K562 (cell line): ENCODE results near the gene KLK15. TPM values are rescaled to one million over a fixed set of nuclear protein-coding genes. Genes with fewer than 3 reads are reported as not detected.
A peak's percentile ranks its signal among the peaks of the same experiment; 100 is the strongest.

Experiments used
- ARNT ChIP-seq, 2 experiments: fragments of 450-650 bp; IDR thresholded peaks; 2 replicates each; pipeline ENCODE4 v1.6.1; 2016; ENCODE audit warnings: mild to moderate bottlenecking in 1 of 2
- CHD2 ChIP-seq: IDR thresholded peaks from 2 replicates; pipeline ENCODE4 v1.6.1; 2011; ENCODE audit warnings: low read depth, low read length
- ESRRA ChIP-seq: fragments of 450-650 bp; IDR thresholded peaks from 2 replicates; pipeline ENCODE4 v1.6.1; 2014; ENCODE audit warnings: low read depth, mild to moderate bottlenecking, moderate library complexity, borderline replicate concordance
- ESRRB ChIP-seq: fragments of 250-450 bp; sonication (Bioruptor Pico); IDR thresholded peaks from 2 replicates; pipeline ENCODE4 v1.5.0; 2020; ENCODE audit warnings: mild to moderate bottlenecking, moderate library complexity, borderline replicate concordance
- HDGF ChIP-seq: fragments of 450-650 bp; IDR thresholded peaks from 2 replicates; pipeline ENCODE4 v1.6.1; 2016
- ILF3 ChIP-seq: fragments of 450-650 bp; IDR thresholded peaks from 2 replicates; pipeline ENCODE4 v1.6.1; 2018; ENCODE audit warnings: antibody characterized with exemption, mild to moderate bottlenecking, moderate library complexity, borderline replicate concordance
- MCM2 ChIP-seq: fragments of 450-650 bp; IDR thresholded peaks from 2 replicates; pipeline ENCODE4 v1.6.1; 2017; ENCODE audit warnings: low read depth, mild to moderate bottlenecking
- NFIX ChIP-seq: fragments of 250-450 bp; sonication (Bioruptor Pico); IDR thresholded peaks from 2 replicates; pipeline ENCODE4 v1.4.0; 2020; ENCODE audit warnings: low read depth, mild to moderate bottlenecking, moderate library complexity
- OTX1 ChIP-seq: fragments of 450-650 bp; formaldehyde crosslinking; IDR thresholded peaks from 2 replicates; pipeline ENCODE4 v1.4.0; 2022; ENCODE audit warnings: mild to moderate bottlenecking
- RCOR1 ChIP-seq, 2 experiments: IDR thresholded peaks; 2 replicates each; pipeline ENCODE4 v1.6.1; 2012; ENCODE audit warnings: low read depth in 2 of 2, low read length in 2 of 2, borderline replicate concordance in 1 of 2, improper control_type of control experiment in 1 of 2
- SIN3A ChIP-seq, 2 experiments: fragments of 150-350 bp in 1 of 2; IDR thresholded peaks; 2 replicates each; pipeline ENCODE4 v1.6.1; 2011 to 2016; ENCODE audit warnings: borderline replicate concordance in 2 of 2, low read depth in 2 of 2, low read length in 2 of 2, mild to moderate bottlenecking in 2 of 2, moderate library complexity in 2 of 2; ENCODE audit not compliant: control insufficient read depth in 1 of 2
- SMARCA5 ChIP-seq: fragments of 450-650 bp; IDR thresholded peaks from 2 replicates; pipeline ENCODE4 v1.6.1; 2016
- SNIP1 ChIP-seq: fragments of 450-650 bp; IDR thresholded peaks from 2 replicates; pipeline ENCODE4 v1.7.1; 2017; ENCODE audit warnings: low read depth, mild to moderate bottlenecking
- THRB ChIP-seq: fragments of 450-650 bp; formaldehyde crosslinking; conservative IDR thresholded peaks from 2 replicates; pipeline ENCODE4 v1.4.0; 2022; ENCODE audit warnings: mild to moderate bottlenecking, missing genetic modification characterization
- U2AF1 ChIP-seq: fragments of 200-400 bp; formaldehyde crosslinking; optimal IDR thresholded peaks from 2 replicates; pipeline ENCODE3; 2017; ENCODE audit warnings: mild to moderate bottlenecking, low read depth, low read length, moderate library complexity
- ZBTB12 ChIP-seq: fragments of 250-450 bp; sonication (Bioruptor Pico); IDR thresholded peaks from 2 replicates; pipeline ENCODE4 v1.4.0; 2020
- ZEB2 ChIP-seq: fragments of 450-650 bp; IDR thresholded peaks from 2 replicates; pipeline ENCODE4 v1.6.1; 2016
- ZFP36 ChIP-seq: fragments of 150-350 bp; IDR thresholded peaks from 2 replicates; pipeline ENCODE4 v1.6.1; 2018; ENCODE audit warnings: low read length, low read depth; ENCODE audit not compliant: partially characterized antibody
- ZNF165 ChIP-seq: fragments of 250-450 bp; sonication (Bioruptor Pico); IDR thresholded peaks from 2 replicates; pipeline ENCODE4 v1.4.0; 2020; ENCODE audit warnings: borderline replicate concordance
- ZNF175 ChIP-seq: fragments of 200-800 bp; sonication (Bioruptor generic); IDR thresholded peaks from 2 replicates; pipeline ENCODE4 v1.6.1; 2016; ENCODE audit warnings: low read depth, mild to moderate bottlenecking, missing genetic modification characterization, missing compliant biosample characterization
- ZNF197 ChIP-seq: fragments of 200-800 bp; sonication (Bioruptor generic); IDR thresholded peaks from 2 replicates; pipeline ENCODE4 v1.6.1; 2016; ENCODE audit warnings: low read depth, missing genetic modification characterization, missing compliant biosample characterization
- ZNF253 ChIP-seq: fragments of 250-450 bp; sonication (Bioruptor Pico); conservative IDR thresholded peaks from 2 replicates; pipeline ENCODE4 v1.6.1; 2021; ENCODE audit warnings: mild to moderate bottlenecking
- ZNF316 ChIP-seq: fragments of 450-650 bp; IDR thresholded peaks from 2 replicates; pipeline ENCODE4 v1.6.1; 2016
- ZNF830 ChIP-seq: fragments of 250-450 bp; sonication (Bioruptor Pico); IDR thresholded peaks from 2 replicates; pipeline ENCODE4 v1.5.0; 2021; ENCODE audit warnings: mild to moderate bottlenecking
- polyA plus RNA-seq, 8 experiments: library from polyadenylated mRNA; depleted of rRNA in 4 of 8; stranded (reverse) in 5 of 8; unstranded in 3 of 8; fragments of >200 nt; fragmentation: Nextera tagmentation in 2 of 8; fragmentation: Illumina TruSeq in 1 of 8; extraction: Ambion mirVana in 2 of 8; extraction: Trizol in 1 of 8; gene quantifications; 2 replicates each; pipeline versions ENCODE4 v1.2.1 to v1.2.3, GENCODE V29; 2011 to 2014; ENCODE audit warnings: inconsistent platforms in 1 of 8, missing spikeins in 1 of 8
- total RNA-seq, 7 experiments: library from RNA; depleted of rRNA in 6 of 7; stranded (reverse); fragments of >200 nt in 6 of 7; fragmentation: Illumina TruSeq in 2 of 7; extraction: Trizol in 2 of 7; gene quantifications; 2 replicates each; pipeline versions ENCODE4 v1.2.1 to v1.2.3, GENCODE V29; 2011 to 2021; ENCODE audit warnings: low replicate concordance in 1 of 7
- TF ChIP-seq, protein P1 (sequence below): sonication (generic); formaldehyde crosslinking; IDR thresholded peaks from 2 replicates; pipeline ENCODE4 v1.8.0; 2022; ENCODE audit warnings: mild to moderate bottlenecking, low read depth, missing genetic modification reagents
- TF ChIP-seq, protein P2 (sequence below), 2 experiments: fragments of 250-450 bp in 1 of 2; fragments of 450-650 bp in 1 of 2; sonication (Bioruptor Pico) in 1 of 2; IDR thresholded peaks; 2 replicates each; pipeline versions ENCODE4 v1.6.1 to v1.8.0; 2016 to 2021; ENCODE audit warnings: mild to moderate bottlenecking in 2 of 2, moderate library complexity in 2 of 2, missing compliant biosample characterization in 1 of 2, missing genetic modification characterization in 1 of 2

Gene KLK15
- total and polyA plus RNA-seq, 9 of the 15 experiments (the other 6 are each of a cell fraction or from before 2014, with no cell fraction given) = not detected

DNA sequence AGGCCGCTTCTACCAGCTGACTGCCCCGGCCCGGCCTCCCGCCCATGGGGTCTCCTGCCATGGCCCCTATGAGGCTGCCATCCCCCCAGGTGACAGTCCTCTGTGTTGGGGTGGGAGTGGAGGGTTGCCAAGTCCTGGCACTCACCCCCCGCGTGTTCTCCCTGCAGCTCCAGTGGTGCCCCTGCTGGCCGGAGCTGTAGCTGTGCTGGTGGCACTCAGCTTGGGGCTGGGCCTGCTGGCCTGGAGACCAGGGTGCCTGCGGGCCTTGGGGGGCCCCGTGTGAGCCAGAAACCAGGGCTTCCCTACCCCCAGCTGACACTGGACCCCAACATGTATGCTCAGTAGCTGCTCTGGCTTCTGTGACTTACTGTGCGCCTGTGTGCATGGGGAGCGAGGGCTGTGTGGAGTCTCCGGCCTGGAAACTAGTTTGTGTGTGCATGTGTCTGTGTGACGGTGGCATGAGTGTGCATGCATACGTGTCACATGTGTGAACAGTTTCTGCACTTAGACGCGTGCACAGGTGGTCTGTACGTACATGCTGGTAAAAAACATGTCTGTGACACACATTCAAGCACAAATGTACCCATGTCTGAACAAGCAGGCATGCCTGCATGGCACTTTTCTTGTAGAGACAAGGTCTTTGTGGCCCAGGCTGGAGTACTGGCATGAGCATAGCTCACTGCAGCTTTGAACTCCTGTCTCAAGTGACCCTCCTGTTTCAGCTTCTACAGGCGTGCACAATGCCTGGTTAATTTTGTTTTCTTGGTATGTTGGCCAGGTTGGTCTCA lies 38.3 kb downstream of the KLK15 start (continued):
- no peak for TF ChIP-seq RCOR1 (IDR thresholded peaks at IDR 0.05; ENCODE audit: borderline replicate concordance in 1 of 2, low read depth in 2 of 2, low read length in 2 of 2)
- no peak for TF ChIP-seq ZNF316
- TF ChIP-seq HDGF = no peak
- no peak for TF ChIP-seq ZNF253 (CRISPR knock-in tag)
- no peak for TF ChIP-seq ZNF175
- TF ChIP-seq, protein P1, sequence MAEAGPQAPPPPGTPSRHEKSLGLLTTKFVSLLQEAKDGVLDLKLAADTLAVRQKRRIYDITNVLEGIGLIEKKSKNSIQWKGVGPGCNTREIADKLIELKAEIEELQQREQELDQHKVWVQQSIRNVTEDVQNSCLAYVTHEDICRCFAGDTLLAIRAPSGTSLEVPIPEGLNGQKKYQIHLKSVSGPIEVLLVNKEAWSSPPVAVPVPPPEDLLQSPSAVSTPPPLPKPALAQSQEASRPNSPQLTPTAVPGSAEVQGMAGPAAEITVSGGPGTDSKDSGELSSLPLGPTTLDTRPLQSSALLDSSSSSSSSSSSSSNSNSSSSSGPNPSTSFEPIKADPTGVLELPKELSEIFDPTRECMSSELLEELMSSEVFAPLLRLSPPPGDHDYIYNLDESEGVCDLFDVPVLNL (CRISPR knock-in tag) = no peak
- 0 out of 2 replicates have a peak, but pooled peaks have one; percentile 18 for TF ChIP-seq ZNF830 (CRISPR knock-in tag)
- TF ChIP-seq ZNF197 = no peak
- TF ChIP-seq ZEB2 = no peak
- TF ChIP-seq ZNF165 (CRISPR knock-in tag) = no peak
- TF ChIP-seq OTX1 (CRISPR knock-in tag) = no peak
- no peak for TF ChIP-seq ARNT (IDR thresholded peaks at IDR 0.05)
- TF ChIP-seq THRB = peak; percentile 77; the same call in 1 of the 2 replicates
- TF ChIP-seq ESRRA = no peak
- peak; percentile 3; the same call in 1 of the 2 replicates for TF ChIP-seq CHD2
- TF ChIP-seq SMARCA5 = no peak
- TF ChIP-seq SIN3A (IDR thresholded peaks at IDR 0.05; ENCODE audit: borderline replicate concordance in 2 of 2, control insufficient read depth in 1 of 2, low read depth in 2 of 2, low read length in 2 of 2) = 0 out of 4 replicates have a peak, but pooled peaks of 1 of the 2 experiments have one; percentile 7
- no peak for TF ChIP-seq SNIP1
- TF ChIP-seq, protein P2, sequence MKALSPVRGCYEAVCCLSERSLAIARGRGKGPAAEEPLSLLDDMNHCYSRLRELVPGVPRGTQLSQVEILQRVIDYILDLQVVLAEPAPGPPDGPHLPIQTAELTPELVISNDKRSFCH (CRISPR knock-in tag; IDR thresholded peaks at IDR 0.05) = no peak
- TF ChIP-seq, protein P2 (tag; IDR thresholded peaks at IDR 0.05) = no peak
- TF ChIP-seq ESRRB = no peak
- TF ChIP-seq MCM2 = no peak
- TF ChIP-seq ZFP36 = no peak
- TF ChIP-seq ZBTB12 (CRISPR knock-in tag) = no peak
- TF ChIP-seq NFIX (CRISPR knock-in tag) = no peak
- TF ChIP-seq ILF3 = no peak
- no peak for TF ChIP-seq U2AF1
